Neural cell (in vitro differentiated cells): ENCODE measurements around the gene DNAH17.

Experiments used
- CTCF ChIP-seq: fragments of 450-650 bp; IDR thresholded peaks from 2 replicates; pipeline ENCODE4 v1.5.1; 2014; ENCODE audit warnings: antibody characterized with exemption, mild to moderate bottlenecking, moderate library complexity; ENCODE audit not compliant: poor library complexity, severe bottlenecking
- EP300 ChIP-seq: fragments of 450-650 bp; conservative IDR thresholded peaks from 2 replicates; pipeline ENCODE4 v1.6.1; 2014; ENCODE audit warnings: antibody characterized with exemption, mild to moderate bottlenecking, moderate library complexity; ENCODE audit not compliant: poor library complexity, severe bottlenecking
- EZH2 ChIP-seq: fragments of 200-600, 300-800 bp; shearing (Covaris generic), sonication (generic); IDR thresholded peaks from 2 replicates; pipeline ENCODE4 v1.6.1; 2014; ENCODE audit warnings: antibody characterized with exemption, low read length, borderline replicate concordance, mild to moderate bottlenecking; ENCODE audit not compliant: insufficient read depth, poor library complexity, severe bottlenecking
- MXI1 ChIP-seq: fragments of 450-650 bp; conservative IDR thresholded peaks from 2 replicates; pipeline ENCODE4 v1.6.1; 2014; ENCODE audit warnings: antibody characterized with exemption, mild to moderate bottlenecking; ENCODE audit not compliant: poor library complexity, severe bottlenecking
- RAD21 ChIP-seq: fragments of 450-650 bp; conservative IDR thresholded peaks from 2 replicates; pipeline ENCODE4 v1.6.1; 2014; ENCODE audit warnings: antibody characterized with exemption, mild to moderate bottlenecking, moderate library complexity

GRCh38 chr17:78421534-78422266, 155.5 kb downstream of the DNAH17 start:
- TF ChIP-seq EZH2 (no peak), CTCF (peak; percentile 89), RAD21 (peak; percentile 86), MXI1 (no peak), EP300 (no peak)
